GM19463 (cell line): ENCODE results near the gene ZDHHC7.
"Not testable (repeated sequence)": the region's sequence is repeated elsewhere in the genome, so short reads cannot be mapped to it uniquely, and the experiment has no call there.

Experiments
- ATAC-seq: cut with Tn5 transposase; IDR thresholded peaks from one replicate; pipeline ENCODE4 v1.9.1; 2021; ENCODE audit warnings: mild to moderate bottlenecking, moderate library complexity; ENCODE audit not compliant: unreplicated experiment

The ZDHHC7 gene

DNA sequence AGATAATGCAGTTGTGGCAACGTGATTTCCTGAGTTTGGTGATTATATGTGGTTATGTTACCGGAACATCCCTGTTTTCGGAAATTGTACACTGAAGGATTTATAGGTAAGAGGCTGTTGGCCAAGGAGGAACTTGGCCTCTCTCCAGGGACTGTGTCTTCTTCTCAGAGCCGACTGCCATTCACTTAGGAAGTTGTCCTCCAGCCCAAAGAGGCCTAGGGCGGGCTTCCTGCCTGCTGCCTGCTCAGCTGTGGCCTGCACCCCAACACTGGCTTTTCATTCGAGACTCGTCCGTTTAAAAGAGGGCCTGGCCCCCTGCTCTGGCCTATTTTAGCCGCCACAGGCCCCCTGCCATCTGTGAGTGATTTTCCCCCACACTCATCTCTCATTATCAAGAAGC, 64.3 kb downstream of the ZDHHC7 start:
- no peak for ATAC-seq

DNA sequence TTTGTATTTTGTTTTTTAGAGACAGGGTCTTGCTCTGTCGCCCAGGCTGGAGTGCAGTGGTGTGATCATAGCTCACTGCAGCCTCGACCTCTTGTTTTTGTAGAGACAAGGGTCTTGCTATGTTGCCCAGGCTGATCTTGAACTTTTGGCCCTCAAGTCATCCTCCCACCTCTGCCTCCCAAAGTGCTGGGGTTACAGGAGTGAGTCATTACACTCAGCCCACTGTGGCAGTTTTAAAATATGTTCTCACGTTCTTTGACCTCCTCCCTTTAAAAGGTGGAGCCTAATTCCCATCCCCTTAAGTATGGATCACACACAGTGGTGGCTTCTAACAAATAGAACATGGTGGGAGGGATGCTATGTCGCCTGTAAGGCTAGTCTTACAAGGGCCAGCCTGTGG, 67.7 kb downstream of the ZDHHC7 start:
- ATAC-seq = no peak

DNA sequence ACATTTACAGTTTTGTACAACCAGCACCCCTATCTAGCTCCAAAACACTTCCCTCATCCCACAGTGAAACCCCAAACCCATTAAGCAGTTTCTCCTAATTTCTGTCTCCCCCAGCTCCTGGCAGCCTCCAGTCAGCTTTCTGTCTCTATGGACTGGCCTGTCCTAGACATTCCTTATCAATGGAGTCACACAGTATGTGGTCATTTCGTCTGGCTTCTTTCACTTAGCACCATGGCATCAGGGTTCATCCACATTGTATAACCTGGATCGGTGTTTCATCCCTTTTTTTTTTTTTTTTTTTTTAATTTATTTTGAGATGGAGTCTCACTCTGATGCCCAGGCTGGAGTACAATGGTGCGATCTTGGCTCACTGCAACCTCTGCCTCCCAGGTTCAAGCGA, 68.5 kb downstream of the ZDHHC7 start:
- ATAC-seq = no peak

DNA sequence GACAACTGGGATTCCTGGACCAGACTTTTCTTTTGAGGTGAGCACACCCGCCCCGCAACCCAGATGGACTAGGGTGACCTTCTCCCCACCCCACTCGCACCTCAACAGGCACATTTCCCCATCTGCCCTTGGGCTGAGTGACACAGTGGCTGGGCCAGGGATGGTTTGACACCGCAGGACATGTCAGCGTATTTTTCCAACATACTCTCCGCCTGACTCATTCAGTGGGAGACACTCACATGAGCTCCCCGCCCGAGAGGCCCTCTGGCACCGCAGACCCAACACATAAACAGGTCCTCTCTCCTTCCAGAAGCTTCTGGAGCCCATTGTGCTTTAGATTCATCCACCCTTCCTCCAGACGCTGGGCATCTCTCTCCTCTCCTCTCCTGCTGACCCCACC, 69.4 kb downstream of the ZDHHC7 start:
- no peak for ATAC-seq

DNA sequence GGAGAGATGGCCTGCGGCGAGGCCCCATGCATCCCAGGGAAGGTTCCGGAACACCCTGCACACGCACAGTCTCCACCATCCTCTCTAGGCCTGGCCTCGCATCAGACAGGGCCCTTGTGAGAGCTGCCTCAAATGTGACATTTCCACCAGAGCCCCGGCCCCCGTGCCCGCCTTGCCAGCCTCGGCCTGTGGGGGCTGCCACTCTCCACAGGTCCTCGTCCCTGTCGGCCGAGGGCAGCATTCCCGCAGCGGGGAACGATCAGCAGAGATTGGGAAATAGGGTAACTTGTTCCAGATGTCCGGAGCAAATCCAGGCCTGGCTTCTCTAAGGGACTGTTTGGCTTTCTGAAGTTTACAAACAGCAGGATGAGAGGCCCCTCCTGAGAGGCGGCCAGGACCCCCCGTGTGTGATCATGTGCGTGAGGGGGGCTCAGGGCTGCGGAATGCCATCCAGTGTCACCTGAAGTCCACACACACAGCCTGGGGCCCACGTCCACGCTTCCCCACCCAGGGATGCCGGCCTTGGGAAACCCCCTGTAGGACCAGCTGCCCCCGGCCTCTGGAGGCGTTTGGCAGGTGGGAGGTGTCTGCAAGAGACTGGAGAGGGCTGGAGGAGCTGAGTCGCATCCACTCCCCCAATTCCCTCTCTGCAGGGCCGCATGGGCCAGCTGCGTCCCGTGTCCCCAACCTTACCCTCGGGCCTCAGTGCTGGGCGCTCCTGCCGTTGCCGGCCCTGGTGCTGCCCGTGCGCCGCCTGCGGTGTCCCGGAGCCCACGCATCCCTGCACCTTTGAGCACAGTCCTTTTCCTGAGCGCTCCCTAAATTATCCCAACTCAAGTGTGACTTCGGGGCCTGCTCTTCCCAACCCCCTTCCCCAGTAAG, 70.4 kb downstream of the ZDHHC7 start:
- no peak for ATAC-seq

DNA sequence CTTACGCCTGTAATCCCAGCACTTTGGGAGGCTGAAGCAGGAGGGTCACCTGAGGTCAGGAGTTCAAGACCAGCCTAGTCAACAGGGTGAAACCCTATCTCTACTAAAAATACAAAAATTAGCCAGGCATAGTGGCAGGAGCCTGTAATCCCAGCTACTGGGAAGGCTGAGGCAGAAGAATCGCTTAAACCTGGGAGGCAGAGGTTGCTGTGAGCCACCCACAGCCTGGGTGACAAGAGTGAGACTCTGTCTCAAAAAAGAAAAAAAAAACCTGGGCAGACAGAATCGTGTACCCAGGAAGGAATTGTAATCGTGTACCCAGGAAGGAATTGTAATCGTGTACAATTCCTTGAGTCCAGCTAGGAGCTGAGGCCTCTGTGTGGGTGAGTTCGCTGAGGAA, 72.7 kb downstream of the ZDHHC7 start:
- ATAC-seq = not testable (repeated sequence)

DNA sequence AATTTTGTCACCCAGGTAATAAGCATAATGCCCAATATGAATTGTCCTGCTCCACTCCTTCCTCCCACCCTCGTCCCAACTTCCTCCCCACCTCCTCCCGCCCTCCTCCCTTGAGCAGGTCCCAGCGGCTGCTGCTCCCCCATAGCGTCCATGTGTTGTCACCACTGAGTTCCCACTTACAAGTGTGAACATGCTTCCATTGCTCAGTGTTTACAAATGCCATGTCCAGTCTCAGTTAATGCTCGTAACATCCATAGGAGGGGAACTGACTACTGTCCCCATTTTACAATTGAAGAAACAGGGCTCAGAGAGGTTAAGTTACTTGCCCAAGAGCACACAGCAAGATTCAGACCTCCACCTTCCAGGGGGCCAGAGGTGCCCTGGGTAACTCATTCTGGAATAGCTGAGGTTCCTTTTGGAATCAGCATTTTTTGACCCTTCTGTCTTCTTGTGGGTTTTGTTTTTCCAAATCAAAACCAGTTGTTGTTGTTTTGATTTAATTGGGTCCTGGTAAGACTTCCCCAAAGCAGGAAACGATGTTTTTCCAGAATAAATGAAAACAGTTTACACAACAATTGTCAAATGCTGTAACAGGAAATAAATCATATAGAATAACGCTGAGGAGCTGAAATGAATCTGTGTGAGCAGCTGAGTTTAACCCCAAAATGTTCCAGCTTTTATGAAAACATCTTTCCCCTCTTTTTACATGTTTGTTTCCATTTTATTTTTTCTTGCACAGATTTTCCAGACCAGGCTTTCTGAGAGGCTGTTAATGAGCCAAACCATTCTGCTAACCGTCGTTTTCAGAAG, 73.9 kb downstream of the ZDHHC7 start:
- no peak for ATAC-seq

DNA sequence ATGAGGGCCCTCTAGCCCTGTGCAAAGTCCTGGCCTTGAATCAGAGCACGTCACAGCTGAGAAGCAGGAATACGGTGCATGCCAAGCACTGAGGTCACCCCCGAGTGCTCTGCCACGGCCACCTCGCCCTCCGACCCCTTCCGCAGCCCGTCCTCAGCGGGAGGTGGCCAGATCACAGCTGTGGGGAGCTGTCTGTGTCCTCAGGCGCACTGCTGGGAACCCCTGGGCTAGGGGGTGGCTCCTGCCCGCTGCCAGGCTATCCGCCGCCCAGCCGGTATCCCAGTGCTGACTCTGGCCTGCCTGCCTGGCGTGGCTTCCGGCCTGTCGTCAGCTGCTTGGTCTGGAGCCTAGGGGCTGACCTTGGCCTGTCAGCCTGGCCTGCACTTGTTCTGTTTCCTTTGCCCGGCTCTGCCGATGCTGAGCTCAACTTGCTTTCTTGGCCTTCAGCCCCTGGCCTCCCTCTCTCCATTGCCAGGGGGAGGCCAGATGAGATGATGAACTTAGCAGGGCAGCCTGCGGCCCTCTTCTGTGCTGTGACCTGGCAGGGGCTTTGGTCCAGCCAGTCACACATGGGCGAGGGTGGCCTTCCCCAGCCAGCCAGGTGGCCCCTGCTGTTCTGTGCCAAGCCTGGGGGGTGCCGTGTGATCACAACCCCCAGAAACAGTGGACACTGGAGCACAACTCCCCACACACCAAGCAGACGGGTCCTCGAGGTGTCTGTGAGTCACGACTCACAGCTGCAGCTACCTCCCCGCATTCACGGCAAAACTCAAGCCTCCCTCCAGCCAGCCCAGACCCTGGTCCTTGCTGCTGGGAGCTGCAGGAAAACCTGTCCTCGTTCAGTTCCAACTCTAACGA, 77.3 kb downstream of the ZDHHC7 start:
- no peak for ATAC-seq

DNA sequence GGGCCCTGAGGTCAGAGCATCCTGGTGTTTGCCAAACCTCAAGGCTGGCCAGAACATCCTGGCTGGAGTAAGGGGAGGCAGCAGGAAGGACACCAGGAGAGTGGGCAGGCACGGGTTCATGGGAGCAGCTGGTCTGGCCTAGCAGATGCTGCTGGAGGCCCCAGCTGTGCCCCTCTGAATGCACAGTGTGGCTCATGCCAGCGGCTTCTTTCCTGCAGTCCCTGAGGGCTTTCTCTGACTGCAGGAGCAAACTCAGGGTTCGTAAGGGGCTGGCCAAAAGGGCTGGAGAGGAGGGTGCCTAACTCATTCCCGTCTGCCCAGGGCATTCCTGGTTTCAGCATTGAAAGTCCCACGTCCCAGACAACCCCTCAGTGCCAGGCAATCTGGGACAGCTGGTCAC, 78.7 kb downstream of the ZDHHC7 start:
- ATAC-seq = no peak

DNA sequence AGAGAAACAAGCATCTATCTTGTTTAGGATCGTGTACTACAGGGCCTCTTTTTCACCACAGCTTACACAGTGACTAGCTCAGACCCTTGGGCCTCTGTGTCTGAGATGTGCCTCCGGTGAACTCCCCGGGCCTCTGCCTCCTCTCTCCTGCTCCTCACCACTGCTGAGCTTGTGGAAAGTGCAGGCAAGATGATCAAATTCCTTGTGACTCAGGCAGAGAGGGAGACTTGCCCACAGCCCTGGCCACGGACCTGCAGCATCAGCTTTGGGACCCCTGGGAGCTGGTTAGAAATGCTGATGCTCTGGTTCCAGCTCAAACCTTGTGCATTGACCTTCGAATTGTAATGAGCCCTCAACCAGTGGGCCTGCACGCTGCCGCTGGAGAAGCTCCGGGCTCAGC, 79.8 kb downstream of the ZDHHC7 start:
- no peak for ATAC-seq

DNA sequence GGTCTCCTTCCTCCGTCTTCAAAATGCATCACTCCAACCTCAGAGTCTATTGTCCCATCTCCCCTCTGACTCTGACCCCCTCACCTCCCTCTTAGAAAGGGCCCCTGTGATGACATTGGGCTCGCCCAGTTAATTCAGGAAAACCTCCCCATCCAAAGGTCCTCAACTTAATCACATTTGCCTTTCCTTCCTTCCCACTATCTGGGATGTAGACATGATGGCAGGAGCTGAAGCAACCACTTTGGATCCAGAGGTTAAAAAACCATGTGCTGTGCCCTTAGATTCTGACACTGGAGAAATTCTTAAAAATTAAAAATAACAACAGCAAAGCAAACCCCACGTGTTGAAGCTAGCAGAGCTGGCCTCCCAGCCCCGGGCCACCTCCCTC, 80.2 kb downstream of the ZDHHC7 start:
- ATAC-seq = no peak

DNA sequence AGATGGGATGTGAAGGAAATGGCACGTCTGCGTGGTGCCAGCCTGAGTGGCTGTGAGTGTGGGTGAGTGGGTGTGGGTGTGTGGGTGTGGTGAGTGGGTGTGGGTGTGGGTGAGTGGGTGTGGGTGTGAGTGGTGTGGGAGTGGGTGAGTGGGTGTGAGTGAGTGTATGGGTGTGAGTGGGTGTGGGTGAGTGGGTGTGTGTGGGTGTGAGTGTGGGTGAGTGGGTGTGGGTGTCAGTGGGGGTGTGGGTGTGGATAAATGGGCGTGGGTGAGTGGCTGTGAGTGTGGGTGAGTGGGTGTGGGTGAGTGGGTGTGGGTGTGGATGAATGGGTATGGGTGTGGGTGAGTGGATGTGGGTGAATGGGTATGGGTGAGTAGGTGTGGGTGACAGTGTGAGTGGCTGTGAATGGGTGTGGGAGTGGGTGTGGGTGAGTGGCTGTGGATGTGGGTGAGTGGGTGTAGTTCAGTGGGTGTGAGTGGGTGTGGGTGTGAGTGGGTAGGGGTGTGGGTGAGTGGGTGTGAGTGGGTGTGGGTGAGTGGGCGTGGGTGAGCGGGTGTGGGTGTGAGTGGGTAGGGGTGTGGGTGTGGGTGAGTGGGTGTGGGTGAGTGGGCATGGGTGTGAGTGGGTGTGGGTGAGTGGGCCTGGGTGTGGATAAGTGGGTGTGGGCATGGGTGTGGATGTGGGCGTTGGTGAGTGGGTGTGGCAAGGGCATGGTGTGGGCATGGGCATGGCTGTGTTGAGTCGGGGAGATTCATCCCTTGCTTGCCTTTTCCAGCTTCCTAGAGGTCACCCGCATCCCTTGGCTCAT, 80.8 kb downstream of the ZDHHC7 start:
- no peak for ATAC-seq

DNA sequence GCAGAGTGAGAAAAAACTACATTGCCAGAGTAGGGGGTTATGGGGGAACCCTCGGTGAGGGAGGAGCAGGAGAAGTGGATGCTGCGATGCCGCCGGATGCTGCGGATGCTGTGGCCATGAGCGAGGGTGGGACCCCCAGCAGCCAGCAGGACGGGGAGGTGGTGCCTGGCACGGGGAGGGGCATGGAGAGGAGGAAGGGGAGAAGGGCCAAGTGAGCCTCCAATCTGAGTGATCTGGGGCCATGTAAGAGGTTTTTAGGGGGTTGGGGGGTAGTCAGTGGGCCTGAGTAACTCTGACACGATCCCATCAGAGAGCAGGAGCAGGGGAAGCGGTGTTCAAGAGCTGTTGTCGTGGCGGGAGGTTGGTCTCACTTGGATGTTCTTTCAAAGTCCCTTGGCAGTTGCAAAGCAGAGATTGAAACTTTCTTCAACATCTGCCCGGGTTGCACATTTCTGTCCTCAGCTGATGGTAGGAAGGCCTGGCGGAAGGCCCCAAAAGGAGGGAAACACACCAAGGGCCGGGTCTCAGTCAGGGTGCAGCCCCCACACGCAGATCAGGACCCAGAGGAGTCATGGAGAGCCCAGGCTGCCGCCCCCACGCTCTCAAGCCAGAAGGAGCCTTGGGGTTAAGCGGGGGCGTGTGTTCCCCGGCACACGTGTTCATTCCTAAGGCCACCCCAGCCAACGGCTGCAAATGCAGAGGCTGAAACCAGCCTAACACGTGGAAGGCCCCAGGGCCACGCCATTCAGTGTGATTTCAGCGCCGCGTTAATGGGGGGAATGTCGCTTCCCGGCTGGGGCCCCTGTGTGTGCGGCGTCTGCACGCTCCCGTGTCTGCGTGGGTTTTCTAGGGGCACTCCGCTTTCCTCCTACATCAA, 81.7 kb downstream of the ZDHHC7 start:
- ATAC-seq = no peak

DNA sequence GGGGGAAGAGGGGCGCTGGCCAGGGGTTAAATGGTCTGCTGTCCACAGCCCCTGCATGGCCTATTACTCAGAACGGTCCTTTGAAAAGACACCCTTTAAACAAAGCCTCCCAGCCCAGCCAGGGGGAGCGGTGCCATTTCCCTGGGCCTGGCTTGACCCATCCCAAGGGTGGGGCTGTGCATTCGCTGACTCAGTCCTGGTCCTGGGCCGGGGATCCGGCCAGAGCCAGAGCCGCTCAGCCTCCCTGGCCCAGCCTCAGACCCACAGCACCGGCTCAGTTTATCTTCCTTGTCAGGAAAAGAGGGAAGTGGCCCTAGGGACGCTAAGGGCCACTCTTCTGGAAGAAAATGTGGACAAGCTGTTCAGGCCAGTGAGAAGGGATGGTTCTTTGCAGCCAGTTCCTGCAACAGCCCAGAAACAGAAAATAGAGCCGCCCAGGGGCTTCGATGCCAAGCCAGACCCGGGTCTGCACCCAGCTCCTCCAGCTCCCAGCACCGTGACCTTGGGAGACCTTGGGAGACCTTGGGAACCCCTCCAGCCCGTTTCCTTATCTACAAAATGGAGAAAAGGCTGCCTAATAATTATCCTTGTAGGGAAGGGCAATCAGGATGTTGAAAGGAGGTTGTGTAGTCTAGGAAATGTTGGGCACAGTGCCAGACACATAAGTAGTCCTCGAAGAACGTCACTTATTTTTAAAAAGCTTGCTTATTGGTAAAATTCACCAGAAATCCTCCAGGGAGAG, 82.5 kb downstream of the ZDHHC7 start:
- ATAC-seq = no peak

DNA sequence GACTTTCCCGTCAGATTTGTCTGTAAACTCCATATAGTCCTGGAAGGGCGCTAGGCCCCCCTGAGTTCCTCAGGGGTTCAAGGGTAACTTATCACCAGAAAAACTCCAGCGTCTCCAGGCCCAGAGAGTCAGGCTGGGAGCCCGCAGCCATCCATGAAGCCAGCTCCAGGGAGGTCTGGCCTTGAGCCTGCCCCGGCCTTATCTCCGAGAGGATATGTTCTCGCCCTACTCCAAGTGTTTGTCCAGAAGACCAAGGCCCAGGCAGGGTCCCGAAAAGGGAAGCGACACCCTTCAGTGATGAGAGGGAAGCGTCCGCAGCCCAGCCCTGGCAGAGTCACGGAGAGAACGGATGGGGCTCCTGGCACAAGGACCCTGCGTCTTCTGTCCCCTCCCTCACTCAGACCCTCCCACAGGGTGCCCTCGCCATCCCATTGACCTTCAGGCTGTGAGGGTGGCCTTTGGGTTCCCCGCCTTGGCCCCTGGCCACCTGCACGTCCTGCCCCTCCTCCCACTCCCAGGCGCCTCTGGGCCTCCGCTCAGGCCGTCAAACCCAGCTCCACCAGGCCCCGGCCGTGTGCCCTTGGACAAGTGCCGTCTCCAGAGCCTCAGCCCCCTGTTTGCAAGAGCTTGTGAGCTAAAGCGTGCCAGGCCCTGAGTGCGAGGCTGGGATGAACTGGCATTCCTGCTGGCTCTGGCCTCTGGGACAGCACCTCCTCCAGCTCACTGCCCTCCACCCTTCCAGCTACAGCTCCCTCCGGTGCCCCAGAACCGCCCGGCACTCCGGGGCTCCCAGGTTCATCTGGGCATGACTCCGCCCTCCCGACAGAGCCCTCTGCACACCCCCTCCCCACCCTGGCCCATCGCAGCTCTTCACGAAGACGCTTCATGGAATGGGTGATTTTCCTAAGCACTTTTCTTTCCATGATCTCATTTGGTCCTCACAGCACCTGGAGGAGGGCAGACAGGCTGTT, 83.4 kb downstream of the ZDHHC7 start:
- ATAC-seq = no peak

DNA sequence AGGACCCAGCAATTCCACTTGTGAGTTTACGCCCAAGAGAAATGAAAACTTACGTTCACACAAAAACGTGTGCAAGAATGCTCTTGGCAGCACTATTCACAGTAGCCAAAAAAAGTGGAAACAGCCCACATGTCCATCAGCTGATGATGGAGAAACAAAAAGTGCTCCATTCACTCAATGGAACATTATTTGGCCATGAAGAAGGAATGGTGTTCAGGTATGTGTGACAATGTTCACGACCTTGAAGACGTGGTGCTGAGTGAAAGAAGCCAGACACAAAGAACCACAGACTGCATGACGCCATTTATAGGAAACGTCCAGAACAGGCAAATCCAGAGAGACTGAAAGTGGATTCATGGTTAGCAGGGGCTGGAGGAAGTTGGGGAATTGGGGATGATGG, 84.9 kb downstream of the ZDHHC7 start:
- ATAC-seq = no peak

DNA sequence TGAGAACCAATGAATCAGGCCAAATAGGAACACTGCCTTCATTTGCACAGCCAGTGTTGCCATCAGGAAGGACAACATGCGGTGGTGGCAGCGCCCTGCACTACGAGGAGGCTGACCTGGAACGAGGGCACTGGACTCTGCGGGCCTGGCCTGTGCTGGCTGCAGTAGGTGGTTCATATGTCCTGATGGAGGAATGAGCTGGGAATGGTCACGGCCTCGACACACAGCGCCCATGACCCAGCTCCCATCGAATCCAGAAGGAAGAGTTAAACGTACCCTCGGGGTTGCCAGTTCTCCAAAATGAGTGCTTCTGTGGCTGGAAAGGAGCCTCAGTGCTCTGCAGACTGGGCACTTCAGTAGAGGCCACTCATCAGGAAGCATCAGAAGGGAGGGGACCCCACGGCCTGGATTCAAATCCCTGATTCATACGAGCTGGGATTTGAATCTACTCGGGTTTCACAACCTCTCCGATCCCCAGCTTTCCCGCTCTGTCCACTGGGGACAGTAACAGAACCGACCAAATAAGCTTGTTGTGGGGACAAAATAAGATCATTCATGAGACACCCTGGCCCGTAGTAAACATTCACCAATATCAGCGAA, 85.5 kb downstream of the ZDHHC7 start:
- ATAC-seq = no peak
